Uterus (tissue), 2 donors: ENCODE results near the gene ALG2.

Source experiments
- CTCF ChIP-seq, 4 experiments: fragments of 200-600 bp in 2 of 4; fragments of 450-650 bp in 2 of 4; sonication (generic) in 2 of 4; IDR thresholded peaks; one replicate each; pipeline ENCODE4 v1.5.1; 2016 to 2019; ENCODE audit warnings: antibody characterized with exemption in 4 of 4, mild to moderate bottlenecking in 2 of 4, moderate library complexity in 1 of 4
- POLR2A ChIP-seq, 2 donors: fragments of 450-650 bp; IDR thresholded peaks; one replicate each; pipeline ENCODE4 v1.6.1; 2016; ENCODE audit warnings: antibody characterized with exemption in 2 of 2, mild to moderate bottlenecking in 1 of 2, moderate library complexity in 1 of 2

- TF ChIP-seq CTCF (IDR thresholded peaks at IDR 0.05) = no peak
- TF ChIP-seq POLR2A (IDR thresholded peaks at IDR 0.05) = no peak
Measured at GRCh38 chr9:99185348-99185632, 36.5 kb downstream of the ALG2 start.
